ENCODE data around the gene GALNT14.

The GALNT14 gene

GRCh38 chr2:31013301-31013700 lies 124.9 kb downstream of the GALNT14 start:
- TF ChIP-seq POLR2A (IDR thresholded peaks at IDR 0.05; ENCODE audit: low read length) (no peak), GATA1 (IDR thresholded peaks at IDR 0.05; ENCODE audit: low read depth, low read length) (no peak)
- no peak for DNase-seq

DNA sequence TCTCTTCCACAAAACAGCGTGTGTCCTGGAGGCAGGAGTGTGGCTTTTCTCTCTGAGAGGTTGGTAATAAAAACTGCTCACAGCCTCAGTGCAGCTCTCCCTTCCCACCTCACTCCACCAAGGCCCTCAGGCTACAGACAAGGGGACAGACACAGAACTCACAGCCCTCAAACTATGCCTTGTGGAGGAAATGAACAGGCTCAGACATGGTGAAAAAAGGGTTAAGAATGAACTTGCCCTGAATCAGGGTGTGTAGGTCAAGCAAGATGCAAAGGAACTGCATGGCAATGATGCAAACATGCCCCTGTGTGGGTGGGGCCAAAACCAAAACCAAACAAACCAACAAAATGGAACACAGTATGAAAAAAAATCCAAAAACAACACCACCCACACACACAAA lies 125.8 kb downstream of the GALNT14 start:
- DNase-seq: no peak

GRCh38 chr2:31011587-31011986 lies 126.7 kb downstream of the GALNT14 start:
- no peak for DNase-seq
- TF ChIP-seq POLR2A (IDR thresholded peaks at IDR 0.05; ENCODE audit: low read length): no peak
- TF ChIP-seq GATA1 (IDR thresholded peaks at IDR 0.05; ENCODE audit: low read depth, low read length): no peak

More for the DNA sequence above, 125.8 kb downstream of the GALNT14 start:
- TF ChIP-seq GATA1 (IDR thresholded peaks at IDR 0.05; ENCODE audit: low read depth, low read length): no peak
- TF ChIP-seq POLR2A (IDR thresholded peaks at IDR 0.05; ENCODE audit: low read length): no peak

DNA sequence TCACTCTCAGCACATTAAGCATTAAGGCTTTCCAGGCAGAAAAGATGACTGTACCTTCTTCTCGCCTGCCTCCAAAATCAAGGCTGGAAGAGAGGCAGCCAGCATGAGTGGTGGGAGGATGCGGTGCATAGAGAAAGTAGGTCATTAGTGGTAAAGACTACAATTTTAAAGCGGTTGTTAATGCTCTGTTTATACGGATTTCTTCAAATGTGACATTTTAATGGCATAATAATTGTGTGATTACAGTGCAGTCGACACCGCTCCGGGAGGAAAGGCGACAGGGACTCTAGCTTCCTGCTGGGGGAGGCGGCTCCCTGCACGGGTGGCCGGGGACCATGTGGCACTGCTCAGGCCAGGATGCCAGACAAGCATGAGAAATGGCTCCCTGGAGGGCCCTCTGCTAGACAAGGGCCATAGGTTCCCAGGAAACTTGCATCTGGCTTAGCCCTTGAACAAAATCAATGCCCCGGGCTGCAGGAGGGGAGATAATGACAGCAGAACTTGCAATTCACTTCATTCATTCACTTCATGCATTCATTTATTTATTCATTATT lies 129.6 kb downstream of the GALNT14 start:
- DNase-seq: no peak
- TF ChIP-seq GATA1 (IDR thresholded peaks at IDR 0.05; ENCODE audit: low read depth, low read length): no peak
- no peak for TF ChIP-seq POLR2A (IDR thresholded peaks at IDR 0.05; ENCODE audit: low read length)

GRCh38 chr2:31004257-31004656 lies 134.0 kb downstream of the GALNT14 start:
- DNase-seq: no peak
- no peak for TF ChIP-seq GATA1 (IDR thresholded peaks at IDR 0.05; ENCODE audit: low read depth, low read length)
- no peak for TF ChIP-seq POLR2A (IDR thresholded peaks at IDR 0.05; ENCODE audit: low read length)

- no peak for DNase-seq
- TF ChIP-seq POLR2A (IDR thresholded peaks at IDR 0.05; ENCODE audit: low read length) (no peak), GATA1 (IDR thresholded peaks at IDR 0.05; ENCODE audit: low read depth, low read length) (no peak)
Observed at GRCh38 chr2:31003749-31004148, 134.5 kb downstream of the GALNT14 start.

GRCh38 chr2:31002537-31003150 lies 135.6 kb downstream of the GALNT14 start:
- no peak for DNase-seq
- TF ChIP-seq POLR2A (IDR thresholded peaks at IDR 0.05; ENCODE audit: low read length) (no peak), GATA1 (IDR thresholded peaks at IDR 0.05; ENCODE audit: low read depth, low read length) (no peak)

GRCh38 chr2:31000970-31001369 lies 137.3 kb downstream of the GALNT14 start:
- no peak for DNase-seq
- no peak for TF ChIP-seq GATA1 (IDR thresholded peaks at IDR 0.05; ENCODE audit: low read depth, low read length)

DNA sequence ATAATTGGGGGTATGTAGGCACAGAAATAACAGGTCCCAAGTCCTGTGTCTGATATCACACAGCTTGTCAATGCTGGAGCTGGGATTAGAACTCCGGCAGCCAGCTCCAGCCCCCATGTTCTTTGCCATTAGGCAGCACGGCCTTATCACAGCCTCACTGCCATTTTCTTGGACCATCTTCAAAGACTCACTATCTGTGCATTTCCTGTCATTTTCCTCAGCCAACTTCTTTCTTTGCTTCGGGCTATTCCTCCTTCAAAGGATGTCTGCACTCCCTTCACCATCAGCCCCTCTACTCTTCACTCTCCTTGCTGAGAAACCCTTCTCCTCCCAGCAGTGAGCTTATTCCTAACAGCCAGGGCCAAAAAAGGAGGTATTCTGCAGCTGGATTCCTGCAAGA lies 139.6 kb downstream of the GALNT14 start:
- TF ChIP-seq POLR2A (IDR thresholded peaks at IDR 0.05; ENCODE audit: low read length): no peak

GRCh38 chr2:30997979-30998378 lies 140.3 kb downstream of the GALNT14 start:
- TF ChIP-seq GATA1 (IDR thresholded peaks at IDR 0.05; ENCODE audit: low read depth, low read length) (no peak), POLR2A (IDR thresholded peaks at IDR 0.05; ENCODE audit: low read length) (no peak)
- DNase-seq: no peak

More for the DNA sequence above, 139.6 kb downstream of the GALNT14 start:
- DNase-seq: no peak

DNA sequence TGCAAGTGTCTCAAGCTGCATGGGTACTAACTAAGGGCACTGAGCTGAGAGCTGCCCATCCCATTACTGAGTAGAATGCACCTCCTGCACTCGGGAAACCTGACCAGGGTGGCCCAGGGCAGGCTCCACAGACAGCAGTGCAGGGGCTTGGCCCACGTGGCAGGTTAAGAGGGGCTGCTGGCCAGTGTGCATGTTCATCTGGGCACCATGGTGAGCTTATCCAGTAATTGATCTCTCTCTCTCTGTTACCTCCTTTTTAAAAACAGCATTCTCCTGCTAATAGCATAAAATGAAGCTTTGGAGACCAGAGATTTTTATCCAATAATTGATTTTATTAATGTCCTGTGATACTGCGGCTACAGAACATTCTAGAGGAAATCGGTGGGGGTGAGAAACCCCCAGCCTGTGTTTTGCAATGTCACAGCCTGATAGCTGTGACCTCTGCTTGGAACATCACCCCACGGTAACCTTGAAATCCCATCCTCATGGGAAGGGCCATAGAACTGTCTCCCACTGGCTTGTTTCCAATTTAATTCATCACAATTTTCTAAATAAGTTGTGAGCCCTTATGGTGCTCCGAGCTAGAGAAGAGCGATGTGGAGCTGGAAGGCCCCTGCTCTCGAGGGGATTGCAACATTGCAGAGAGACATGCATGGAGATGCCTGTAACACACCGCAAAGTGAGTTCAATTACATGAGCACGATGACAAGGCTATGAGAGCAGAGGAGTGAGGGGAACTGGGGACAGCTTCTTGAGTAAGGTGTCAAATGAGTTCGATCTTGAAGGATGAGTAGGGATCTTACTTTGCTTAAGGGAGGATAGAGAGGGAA lies 143.8 kb downstream of the GALNT14 start:
- TF ChIP-seq GATA1 (IDR thresholded peaks at IDR 0.05; ENCODE audit: low read depth, low read length) (no peak), POLR2A (IDR thresholded peaks at IDR 0.05; ENCODE audit: low read length) (no peak)
- DNase-seq: no peak

- DNase-seq: no peak
- TF ChIP-seq POLR2A (IDR thresholded peaks at IDR 0.05; ENCODE audit: low read length) (no peak), GATA1 (IDR thresholded peaks at IDR 0.05; ENCODE audit: low read depth, low read length) (no peak)
Observed at GRCh38 chr2:30992781-30993180, 145.5 kb downstream of the GALNT14 start.

GRCh38 chr2:30990671-30991070 lies 147.6 kb downstream of the GALNT14 start:
- no peak for DNase-seq

GRCh38 chr2:30990176-30990575 lies 148.1 kb downstream of the GALNT14 start:
- TF ChIP-seq POLR2A (IDR thresholded peaks at IDR 0.05; ENCODE audit: low read length) (no peak), GATA1 (IDR thresholded peaks at IDR 0.05; ENCODE audit: low read depth, low read length) (no peak)
- DNase-seq: no peak

More at GRCh38 chr2:30990671-30991070, 147.6 kb downstream of the GALNT14 start:
- no peak for TF ChIP-seq GATA1 (IDR thresholded peaks at IDR 0.05; ENCODE audit: low read depth, low read length)
- no peak for TF ChIP-seq POLR2A (IDR thresholded peaks at IDR 0.05; ENCODE audit: low read length)

DNA sequence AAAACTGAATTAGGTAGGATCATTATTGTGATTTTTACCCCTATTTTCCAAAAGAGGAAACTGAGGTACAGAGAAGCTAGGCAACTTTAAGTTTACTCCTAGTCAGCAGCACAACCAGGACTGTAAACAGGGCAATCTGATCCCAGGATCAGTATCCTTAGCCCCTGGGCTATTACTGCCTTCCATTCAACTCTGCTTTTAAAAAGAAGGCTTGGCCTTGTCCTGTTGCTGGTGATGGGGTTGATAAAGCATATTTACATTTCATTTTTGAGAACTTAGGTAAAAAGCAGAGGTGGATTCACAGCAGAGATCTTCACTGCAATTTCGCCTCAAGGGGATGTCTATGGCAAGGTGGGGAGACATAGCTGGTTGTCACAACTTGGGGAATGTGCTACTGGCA lies 148.5 kb downstream of the GALNT14 start:
- DNase-seq: no peak
- TF ChIP-seq GATA1 (IDR thresholded peaks at IDR 0.05; ENCODE audit: low read depth, low read length) (no peak), POLR2A (IDR thresholded peaks at IDR 0.05; ENCODE audit: low read length) (no peak)

Data from erythroblast (primary cell).